OCI-M1 (cell line): ENCODE results near the gene ADCY4.

ENCODE experiments used
- DNase-seq: peaks from one replicate; lab custom pipeline; 2025; lab: John Stamatoyannopoulos, UW

The ADCY4 gene

GRCh38 chr14:24315243-24315806, 19.5 kb downstream of the ADCY4 start:
- no peak for DNase-seq

GRCh38 chr14:24314377-24315193, 20.3 kb downstream of the ADCY4 start:
- no peak for DNase-seq

- DNase-seq = no peak
Observed at GRCh38 chr14:24313913-24314312, 21.0 kb downstream of the ADCY4 start.

- DNase-seq = no peak
Observed at GRCh38 chr14:24312736-24313507, 21.9 kb downstream of the ADCY4 start.

DNA sequence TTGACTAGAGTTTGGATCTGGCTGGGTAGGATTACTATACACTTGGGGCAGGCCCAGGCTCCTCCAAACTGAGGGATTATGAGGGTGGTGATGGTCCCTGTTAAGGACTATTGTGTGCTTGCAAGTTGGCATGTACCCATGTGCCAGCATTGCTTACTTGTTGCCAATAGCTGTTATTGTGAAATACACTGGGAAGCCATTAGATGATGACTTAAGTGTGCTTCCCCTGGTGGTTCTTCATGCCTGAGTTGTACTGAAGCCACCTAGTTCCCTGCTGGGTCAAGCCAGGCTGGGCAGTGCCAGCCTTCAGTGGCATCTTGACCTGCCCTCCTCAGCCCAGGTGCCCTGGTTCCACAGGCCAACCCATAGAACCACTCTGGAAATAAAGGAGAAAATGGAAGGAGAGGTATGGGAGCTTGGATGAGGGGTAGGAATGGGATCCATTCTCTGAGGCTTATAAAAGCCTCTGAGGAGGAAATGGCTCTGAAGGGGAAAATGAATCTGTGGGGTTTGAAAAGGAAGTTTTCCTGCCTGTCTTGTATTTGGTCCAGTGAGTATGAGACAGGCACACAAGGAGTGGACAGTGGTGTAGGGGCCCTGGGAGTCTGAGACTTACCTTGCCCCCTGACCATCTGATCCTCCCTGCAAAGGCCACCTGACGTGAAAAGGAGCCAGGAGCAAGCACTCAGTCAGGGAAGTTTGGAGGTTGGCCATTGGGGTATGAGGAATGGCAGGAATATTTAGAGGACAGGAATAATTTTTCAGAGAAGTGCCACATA, 22.8 kb downstream of the ADCY4 start:
- no peak for DNase-seq

DNA sequence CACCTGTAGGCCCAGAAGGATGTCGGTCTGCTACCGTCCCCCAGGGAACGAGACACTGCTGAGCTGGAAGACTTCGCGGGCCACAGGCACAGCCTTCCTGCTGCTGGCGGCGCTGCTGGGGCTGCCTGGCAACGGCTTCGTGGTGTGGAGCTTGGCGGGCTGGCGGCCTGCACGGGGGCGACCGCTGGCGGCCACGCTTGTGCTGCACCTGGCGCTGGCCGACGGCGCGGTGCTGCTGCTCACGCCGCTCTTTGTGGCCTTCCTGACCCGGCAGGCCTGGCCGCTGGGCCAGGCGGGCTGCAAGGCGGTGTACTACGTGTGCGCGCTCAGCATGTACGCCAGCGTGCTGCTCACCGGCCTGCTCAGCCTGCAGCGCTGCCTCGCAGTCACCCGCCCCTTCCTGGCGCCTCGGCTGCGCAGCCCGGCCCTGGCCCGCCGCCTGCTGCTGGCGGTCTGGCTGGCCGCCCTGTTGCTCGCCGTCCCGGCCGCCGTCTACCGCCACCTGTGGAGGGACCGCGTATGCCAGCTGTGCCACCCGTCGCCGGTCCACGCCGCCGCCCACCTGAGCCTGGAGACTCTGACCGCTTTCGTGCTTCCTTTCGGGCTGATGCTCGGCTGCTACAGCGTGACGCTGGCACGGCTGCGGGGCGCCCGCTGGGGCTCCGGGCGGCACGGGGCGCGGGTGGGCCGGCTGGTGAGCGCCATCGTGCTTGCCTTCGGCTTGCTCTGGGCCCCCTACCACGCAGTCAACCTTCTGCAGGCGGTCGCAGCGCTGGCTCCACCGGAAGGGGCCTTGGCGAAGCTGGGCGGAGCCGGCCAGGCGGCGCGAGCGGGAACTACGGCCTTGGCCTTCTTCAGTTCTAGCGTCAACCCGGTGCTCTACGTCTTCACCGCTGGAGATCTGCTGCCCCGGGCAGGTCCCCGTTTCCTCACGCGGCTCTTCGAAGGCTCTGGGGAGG, 23.9 kb downstream of the ADCY4 start, which contains the start of gene LTB4R:
Gene LTB4R (plus strand): TSS at position 857 of the 959 bp plus-strand sequence. CDS start 4,150 bp downstream, outside the sequence.
- no peak for DNase-seq

DNA sequence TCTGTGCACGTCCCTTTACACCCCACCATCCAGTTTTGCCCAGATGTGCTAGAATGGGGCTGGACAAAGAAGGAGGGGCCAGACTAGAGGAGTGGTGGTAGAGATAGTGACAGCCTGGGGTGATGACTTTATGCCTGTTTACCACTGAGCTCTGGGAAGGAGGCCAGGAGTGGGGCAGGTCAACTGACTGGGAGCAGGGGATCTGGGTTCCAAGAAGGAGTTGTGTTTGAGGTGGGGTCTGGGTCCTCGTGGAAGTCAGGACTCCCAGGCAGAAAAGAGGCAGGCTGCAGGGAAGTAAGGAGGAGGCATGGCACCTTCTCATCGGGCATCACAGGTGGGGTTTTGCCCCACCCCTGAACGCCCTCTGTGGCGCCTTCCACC, 24.6 kb downstream of the ADCY4 start:
- DNase-seq = no peak

DNA sequence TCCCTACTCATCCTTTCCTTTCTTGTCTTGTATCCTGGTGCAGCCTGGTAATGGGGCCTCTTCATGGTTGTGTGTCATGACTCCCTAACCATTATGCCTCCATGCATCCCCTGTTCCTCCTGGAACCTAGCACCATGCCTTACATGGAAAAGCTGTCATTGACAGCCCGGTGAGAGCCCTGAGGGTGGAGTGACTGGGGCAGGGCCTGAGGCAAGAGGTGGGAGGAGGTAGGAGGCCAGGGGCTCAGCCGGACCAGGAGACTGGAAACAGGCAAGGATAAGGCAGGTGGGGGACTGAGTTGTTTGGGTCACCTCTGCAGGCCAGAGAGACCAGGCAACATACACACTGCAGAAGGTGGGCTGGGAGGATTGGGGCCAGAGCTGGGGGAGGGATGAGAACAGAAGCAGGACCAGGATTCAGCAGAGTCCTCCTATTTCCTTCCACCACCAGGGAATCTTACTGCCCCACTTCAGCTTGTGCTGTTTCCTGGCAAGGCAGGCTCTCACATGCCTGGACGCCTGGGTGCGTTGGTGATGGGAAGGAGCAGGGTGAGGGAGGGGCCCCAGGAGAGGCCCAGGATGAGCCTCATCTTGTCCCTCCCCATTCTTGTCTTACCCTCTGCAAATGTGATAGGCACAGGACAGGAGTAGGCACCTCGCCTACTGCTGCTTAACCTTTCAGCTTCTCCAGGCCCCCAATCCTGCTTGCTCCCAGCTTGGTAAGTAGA, 25.2 kb downstream of the ADCY4 start, which contains the start of gene LTB4R2:
Gene LTB4R2 (plus strand): TSS at position 603 of the 727 bp plus-strand sequence. CDS start 525 bp downstream, outside the sequence.
- DNase-seq = no peak

GRCh38 chr14:24308342-24309124, 26.3 kb downstream of the ADCY4 start:
- DNase-seq = no peak

GRCh38 chr14:24307575-24308341, 27.1 kb downstream of the ADCY4 start, which contains the start of gene CIDEB:
CIDEB (minus strand) TSS chr14:24307977; CDS start chr14:24307858, 119 bp downstream.
- DNase-seq = peak; percentile 76

DNA sequence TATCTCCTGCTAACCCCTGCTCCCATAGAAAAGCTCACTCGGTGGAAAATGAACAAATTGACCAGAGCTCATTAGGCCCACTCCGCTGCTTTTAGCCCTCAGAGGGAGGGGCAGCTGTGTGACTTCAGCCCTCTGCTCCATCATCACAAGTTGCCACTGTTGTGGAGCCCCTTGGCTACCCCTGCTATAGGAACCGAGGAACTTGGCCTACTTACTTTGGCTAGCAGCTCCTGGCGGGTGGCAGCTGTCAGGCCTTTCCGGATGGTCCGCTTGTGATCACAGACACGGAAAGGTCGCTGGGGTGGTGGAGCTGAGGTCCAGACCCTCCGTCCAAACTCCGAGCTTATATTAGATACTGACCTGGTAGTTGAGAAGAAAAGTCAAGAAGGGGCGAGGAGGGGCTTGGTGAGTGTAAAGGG, 27.7 kb downstream of the ADCY4 start:
- no peak for DNase-seq

- no peak for DNase-seq
Observed at GRCh38 chr14:24304019-24304387, 30.9 kb downstream of the ADCY4 start.

DNA sequence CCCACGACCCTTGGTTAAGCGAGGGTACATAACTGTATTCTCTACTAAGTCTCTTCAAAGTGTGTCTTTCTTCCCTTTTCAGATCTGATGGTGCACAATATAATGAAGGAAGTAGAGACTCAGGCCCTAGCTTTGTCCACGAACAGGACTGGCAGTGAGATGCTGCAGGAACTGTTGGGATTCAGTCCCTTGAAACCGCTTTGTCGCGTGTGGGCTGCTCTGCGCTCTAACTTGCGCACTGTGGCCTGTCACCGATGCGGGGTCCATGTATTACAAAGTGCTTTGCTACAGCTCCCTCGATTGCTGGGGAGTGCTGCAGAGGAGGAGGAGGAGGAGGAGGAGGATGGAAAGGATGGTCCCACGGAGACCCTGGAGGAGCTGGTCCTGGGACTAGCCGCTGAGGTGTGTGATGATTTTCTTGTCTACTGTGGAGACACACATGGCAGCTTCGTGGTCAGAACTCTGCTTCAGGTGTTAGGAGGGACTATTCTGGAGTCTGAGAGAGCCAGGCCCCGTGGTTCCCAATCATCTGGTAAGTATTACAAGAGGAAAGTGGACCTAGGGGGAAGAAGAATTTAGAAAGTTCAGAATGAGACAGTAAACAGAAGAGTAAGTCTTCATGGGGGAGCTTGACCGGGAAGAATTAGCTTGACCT, 34.4 kb downstream of the ADCY4 start:
- DNase-seq = no peak

DNA sequence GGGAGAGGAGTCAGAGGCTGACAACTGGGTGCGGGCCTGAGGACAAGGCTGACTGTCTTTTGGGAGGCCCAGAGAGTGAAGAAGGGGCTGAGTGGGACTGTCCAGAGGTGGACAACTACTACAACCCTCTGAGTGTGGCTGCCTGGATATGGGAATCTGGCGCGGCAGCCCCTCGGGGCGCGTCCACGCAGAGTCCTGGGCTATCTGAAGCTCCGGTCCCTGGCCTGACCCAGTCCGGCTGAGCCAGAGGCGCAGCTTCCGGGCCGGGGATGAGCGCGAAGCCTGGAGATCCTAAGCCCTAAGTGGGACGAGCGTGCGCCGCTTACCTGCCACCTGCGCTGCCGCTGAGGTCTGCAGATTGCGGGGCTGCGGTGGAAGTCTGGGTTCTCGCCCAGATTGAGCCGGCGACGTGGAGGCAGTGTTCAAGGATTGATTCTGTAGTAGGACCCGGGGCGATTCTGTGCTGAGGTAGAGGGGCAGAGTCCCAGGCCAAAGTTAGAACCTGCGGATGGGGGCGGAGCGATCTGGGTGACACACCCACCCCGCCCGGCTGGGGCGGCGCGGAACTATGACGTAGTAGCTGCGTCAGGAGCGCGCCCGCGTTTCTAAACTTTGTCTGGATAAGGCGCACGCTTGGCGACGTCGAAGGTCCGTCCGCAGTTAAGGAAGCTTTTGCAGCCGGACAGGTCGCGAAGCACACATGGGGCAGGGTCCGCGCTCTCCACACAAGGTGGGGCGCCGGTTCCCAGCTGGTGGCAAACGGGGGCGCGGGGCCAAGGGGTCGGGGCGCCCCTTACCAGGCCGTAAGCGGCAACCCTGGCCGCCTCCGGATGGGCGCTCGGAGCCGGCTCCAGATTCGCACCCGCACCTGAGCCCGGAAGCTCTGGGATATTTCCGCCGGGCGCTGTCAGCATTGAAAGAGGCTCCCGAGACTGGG, 35.3 kb downstream of the ADCY4 start, which contains the start of the genes DHRS1 and NOP9:
Gene DHRS1 (minus strand): TSS at position 526 of the 937 bp plus-strand sequence. CDS start 674 bp downstream, outside the sequence.
Gene NOP9 (plus strand): TSS at position 596 of the 937 bp plus-strand sequence. CDS start 105 bp downstream, at position 701.
- DNase-seq = peak; percentile 92

DNA sequence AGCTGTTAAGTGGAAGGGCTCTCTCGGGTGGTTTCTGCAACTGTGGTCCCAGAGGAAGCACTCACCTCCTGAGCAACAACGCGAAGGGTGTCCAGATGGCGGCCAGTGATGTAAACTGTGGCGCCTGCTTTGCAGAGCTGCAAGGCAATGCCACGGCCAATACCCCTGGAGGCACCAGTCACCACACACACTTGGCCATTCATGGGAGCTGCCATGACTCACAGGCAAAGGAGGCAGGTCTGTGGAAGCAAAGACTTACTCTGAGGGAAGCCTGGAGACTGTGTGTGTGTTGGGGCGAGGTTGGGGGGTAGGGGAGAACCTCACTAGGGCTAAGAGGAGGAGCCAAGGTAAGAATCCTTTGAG, 36.0 kb downstream of the ADCY4 start:
- peak; percentile 32 for DNase-seq

DNA sequence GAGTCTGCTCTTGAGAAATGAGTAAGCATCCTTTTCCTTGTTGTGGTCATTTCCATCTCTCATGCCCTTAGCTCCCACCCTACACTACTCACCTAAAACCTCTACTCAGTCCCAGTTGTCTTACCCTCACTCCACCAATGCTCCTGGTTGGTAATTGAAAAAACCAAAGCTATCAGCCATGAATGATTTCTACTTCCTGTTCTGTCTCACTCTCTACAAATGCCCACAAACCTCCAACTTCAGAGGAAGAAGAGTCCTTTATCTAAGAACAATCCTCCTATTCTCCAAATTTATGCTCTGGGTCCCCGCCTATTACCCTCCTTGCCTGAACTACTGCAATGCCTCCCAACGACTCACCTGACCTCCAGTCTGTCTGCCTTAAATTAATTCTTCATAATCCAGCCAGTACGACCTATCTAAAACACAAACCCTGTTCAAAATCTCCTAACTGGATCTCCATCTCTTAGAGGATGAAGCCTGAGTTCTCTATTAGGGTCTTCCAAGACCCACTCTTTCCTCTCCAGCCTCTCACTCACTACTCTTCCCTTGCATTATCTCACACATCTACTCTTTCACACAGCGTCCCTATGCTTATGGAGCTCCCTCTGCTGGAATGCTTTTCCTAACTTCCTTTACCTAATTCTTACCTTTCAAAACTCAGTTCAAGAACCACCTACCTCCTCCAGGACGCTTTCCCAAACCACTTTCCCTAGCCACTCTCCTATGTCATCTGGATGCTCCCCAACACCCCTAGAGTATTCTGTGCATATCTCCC, 37.5 kb downstream of the ADCY4 start:
- DNase-seq = peak; percentile 67
